Subcutaneous abdominal adipose tissue (tissue), 5 donors: ENCODE data around the gene ZBTB25.

Experiments
- H3K27ac ChIP-seq: one replicate; pipeline ENCODE4 v1.7.0; 2013; ENCODE audit warnings: low read depth, mild to moderate bottlenecking, inconsistent platforms, low read length, moderate library complexity
- H3K27me3 ChIP-seq, 5 donors: one replicate each; pipeline ENCODE4 v1.7.0; 2013; ENCODE audit warnings: low read length in 5 of 5, inconsistent platforms in 1 of 5; ENCODE audit not compliant: control insufficient read depth in 5 of 5, insufficient read depth in 4 of 5
- H3K36me3 ChIP-seq, 5 donors: one replicate each; pipeline ENCODE4 v1.7.0; 2013; ENCODE audit warnings: low read length in 5 of 5; ENCODE audit not compliant: control insufficient read depth in 5 of 5, insufficient read depth in 5 of 5
- H3K4me1 ChIP-seq, 5 donors: one replicate each; pipeline ENCODE4 v1.7.0; 2013; ENCODE audit warnings: low read length in 5 of 5, mild to moderate bottlenecking in 3 of 5, moderate library complexity in 1 of 5; ENCODE audit not compliant: control insufficient read depth in 5 of 5, insufficient read depth in 5 of 5
- H3K4me3 ChIP-seq, 5 donors: one replicate each; pipeline ENCODE4 v1.7.0; 2013; ENCODE audit warnings: low read length in 5 of 5, low read depth in 1 of 5
- H3K9ac ChIP-seq, 5 donors: one replicate each; pipeline ENCODE4 v1.7.0; 2013; ENCODE audit warnings: low read length in 5 of 5, mild to moderate bottlenecking in 4 of 5, moderate library complexity in 3 of 5
- H3K9me3 ChIP-seq, 5 donors: one replicate each; pipeline ENCODE4 v1.7.0; 2013; ENCODE audit warnings: low read length in 5 of 5; ENCODE audit not compliant: control insufficient read depth in 5 of 5
- donor health status: healthy.
- donor health status: healthy.
- donor health status: healthy.
- donor health status: healthy.
- donor health status: healthy.

The ZBTB25 gene

DNA sequence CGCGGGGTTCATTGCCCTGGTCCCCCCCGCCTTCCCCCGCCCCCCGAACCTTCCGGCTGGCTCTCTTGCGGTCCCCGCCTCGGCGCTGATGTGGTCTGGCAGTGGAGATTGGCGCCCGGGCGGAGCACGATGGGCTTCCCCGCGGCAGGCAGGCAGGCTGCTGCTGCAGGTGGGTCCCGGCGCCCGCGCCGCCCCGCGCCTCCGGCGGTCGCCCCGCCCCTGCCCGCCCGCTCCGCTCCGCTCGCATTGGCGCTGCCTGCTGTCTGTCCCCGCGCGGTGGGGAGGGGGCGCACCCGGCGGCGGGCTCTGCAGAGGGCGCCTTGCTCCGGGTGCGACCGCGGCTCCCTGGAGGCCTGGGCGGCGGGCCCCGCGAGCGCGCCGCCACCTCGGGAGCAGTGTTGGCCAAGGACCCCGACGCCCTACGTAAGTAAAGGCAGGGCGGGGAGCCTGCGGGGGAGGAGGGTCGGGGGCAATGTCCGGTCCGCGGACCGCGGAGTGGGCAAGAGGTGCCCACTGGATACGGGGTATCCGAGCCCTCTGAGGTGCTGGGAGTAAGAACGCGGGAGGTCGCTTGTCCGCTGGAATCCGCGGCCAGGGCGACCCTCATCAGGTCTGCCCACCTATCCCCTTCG lies 38.3 kb downstream of the ZBTB25 start, which contains the start of gene AKAP5:
TSS of gene AKAP5 (plus strand) at position 309 of the 632 bp plus-strand sequence. CDS start 2,896 bp downstream, outside the sequence.
- H3K4me1 ChIP-seq: peaks cover 0 to 25% (median 16%) of the 10 kb centered on the region in 5 donors
- no peaks in the 10 kb centered on the region for H3K9me3 ChIP-seq
- H3K4me3 ChIP-seq: peak within 1 kb of the TSS; percentile 67 to 74 (median 71)
- peak within 1 kb of the TSS in 4 of 5 donors; percentile 17 to 71 (median 54) for H3K9ac ChIP-seq
- no peaks in the 10 kb centered on the region for H3K27me3 ChIP-seq
- peaks cover 2 to 15% (median 7%) of the 10 kb centered on the region in 5 donors for H3K36me3 ChIP-seq
- H3K27ac ChIP-seq: no peak within 1 kb of the TSS

- peak overlapping the region in 3 of 5 donors; percentile 8 to 39 (median 17) for H3K9ac ChIP-seq
- H3K9me3 ChIP-seq: no peaks in the 10 kb centered on the region
- H3K4me1 ChIP-seq: peaks cover 0 to 28% (median 16%) of the 10 kb centered on the region in 5 donors
- no peaks in the 10 kb centered on the region for H3K27me3 ChIP-seq
- peak overlapping the region; percentile 19 to 74 (median 71) for H3K4me3 ChIP-seq
- H3K36me3 ChIP-seq: peaks cover 2 to 15% (median 10%) of the 10 kb centered on the region in 5 donors
- no peak overlapping the region for H3K27ac ChIP-seq
These were observed 39.0 kb downstream of the ZBTB25 start for GRCh38 chr14:64464651-64465050.

DNA sequence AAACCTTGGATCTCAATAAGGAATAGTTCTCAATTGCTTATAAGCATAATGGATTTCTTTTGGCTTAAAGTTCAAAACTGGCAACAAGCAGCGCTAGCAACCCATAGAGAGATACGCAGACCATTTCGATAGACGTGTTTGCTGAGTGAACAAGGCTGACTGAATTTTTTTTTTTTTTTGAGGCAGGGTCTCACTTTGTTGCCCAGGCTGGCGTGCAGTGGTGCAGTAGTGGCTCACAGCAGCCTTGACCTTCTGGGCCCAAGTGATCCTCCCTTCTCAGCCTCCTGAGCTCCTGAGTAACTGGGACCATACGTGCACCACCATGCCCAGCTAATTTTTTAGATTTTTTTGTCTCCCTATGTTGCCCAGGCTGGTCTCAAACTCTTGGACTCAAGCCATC lies 39.8 kb downstream of the ZBTB25 start:
- Histone ChIP-seq H3K9me3 (no peaks in the 10 kb centered on the region), H3K9ac (no peak overlapping the region), H3K36me3 (peaks cover 2 to 22% (median 15%) of the 10 kb centered on the region in 5 donors), H3K27me3 (no peaks in the 10 kb centered on the region), H3K27ac (no peak overlapping the region), H3K4me1 (peaks cover 0 to 32% (median 16%) of the 10 kb centered on the region in 5 donors), H3K4me3 (no peak overlapping the region)

DNA sequence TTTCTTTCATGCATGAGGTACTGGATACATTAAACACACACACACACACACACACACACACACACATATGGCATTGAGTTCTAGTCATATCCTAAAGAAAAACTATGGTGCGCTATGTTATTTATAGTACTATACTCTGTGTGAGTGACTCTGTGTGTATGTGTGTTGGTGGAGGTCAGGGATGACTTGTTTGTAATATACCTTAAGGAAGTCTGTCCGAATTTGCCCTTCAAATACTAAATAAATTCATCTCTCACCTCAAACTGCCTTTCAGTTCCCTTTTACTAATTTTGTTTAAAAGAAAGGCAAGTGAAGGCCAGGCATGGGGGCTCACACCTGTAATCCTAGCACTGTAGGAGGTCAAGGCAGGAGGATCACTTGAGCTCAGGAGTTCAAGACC lies 40.4 kb downstream of the ZBTB25 start:
- Histone ChIP-seq H3K9ac (no peak overlapping the region), H3K9me3 (no peaks in the 10 kb centered on the region), H3K27ac (no peak overlapping the region), H3K4me1 (peaks cover 0 to 38% (median 16%) of the 10 kb centered on the region in 5 donors), H3K27me3 (no peaks in the 10 kb centered on the region), H3K36me3 (peaks cover 2 to 22% (median 15%) of the 10 kb centered on the region in 5 donors), H3K4me3 (no peak overlapping the region)

GRCh38 chr14:64461221-64461620 lies 42.4 kb downstream of the ZBTB25 start:
- Histone ChIP-seq H3K9me3 (no peaks in the 10 kb centered on the region), H3K27me3 (no peaks in the 10 kb centered on the region), H3K36me3 (peaks cover 2 to 35% (median 26%) of the 10 kb centered on the region in 5 donors), H3K9ac (no peak overlapping the region), H3K27ac (no peak overlapping the region), H3K4me1 (peaks cover 0 to 34% (median 15%) of the 10 kb centered on the region in 5 donors), H3K4me3 (no peak overlapping the region)

DNA sequence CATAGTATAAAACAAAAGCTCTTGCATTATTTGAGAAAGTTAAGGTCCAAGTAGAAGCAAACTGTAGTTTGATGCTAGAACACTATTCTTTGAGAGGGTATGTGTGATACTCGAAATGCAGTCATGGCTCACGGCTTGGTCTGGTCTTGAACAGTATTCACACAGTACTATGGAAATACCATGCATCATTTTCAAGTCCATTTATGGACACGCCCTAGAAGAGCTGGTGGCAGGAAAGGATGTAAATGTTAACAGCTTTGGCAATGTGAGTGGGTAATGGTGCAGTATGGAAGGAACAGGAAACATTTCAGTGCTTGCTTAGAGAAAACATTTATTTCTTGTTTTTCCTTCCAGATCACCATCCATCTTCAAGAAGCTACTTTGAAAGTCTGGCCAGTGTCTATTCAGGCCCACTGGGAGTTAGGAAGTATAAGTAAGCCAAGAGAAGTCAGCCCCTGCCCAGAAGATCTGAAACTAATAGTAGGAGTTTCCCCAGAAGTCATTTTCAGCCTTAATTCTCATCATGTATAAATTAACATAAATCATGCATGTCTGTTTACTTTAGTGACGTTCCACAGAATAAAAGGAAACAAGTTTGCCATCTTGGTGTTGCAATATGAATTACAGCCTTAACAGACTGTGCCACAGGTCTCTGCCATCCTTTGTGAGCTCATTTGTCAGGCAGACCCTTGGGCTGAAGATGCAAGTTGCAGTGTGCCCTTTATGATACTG lies 44.1 kb downstream of the ZBTB25 start:
- Histone ChIP-seq H3K27ac (no peak overlapping the region), H3K36me3 (peaks cover 17 to 51% (median 41%) of the 10 kb centered on the region in 5 donors), H3K4me1 (peaks cover 0 to 25% (median 2%) of the 10 kb centered on the region in 5 donors), H3K9me3 (no peaks in the 10 kb centered on the region), H3K9ac (no peak overlapping the region), H3K27me3 (no peaks in the 10 kb centered on the region), H3K4me3 (no peak overlapping the region)

DNA sequence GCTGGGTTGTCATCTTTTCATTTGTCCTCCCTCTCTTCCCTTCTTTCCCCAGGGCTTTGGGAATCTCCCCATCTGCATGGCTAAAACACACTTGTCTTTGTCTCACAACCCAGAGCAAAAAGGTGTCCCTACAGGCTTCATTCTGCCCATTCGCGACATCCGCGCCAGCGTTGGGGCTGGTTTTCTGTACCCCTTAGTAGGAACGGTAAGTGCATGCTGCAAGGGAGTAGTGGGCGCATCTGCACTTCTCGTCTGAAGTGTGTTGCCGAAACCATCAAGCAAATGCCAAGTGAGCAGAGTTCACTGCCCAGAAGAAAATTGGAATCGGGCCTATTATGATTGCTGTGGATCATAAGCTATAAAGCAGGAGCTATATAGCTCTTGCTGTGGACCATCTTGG lies 49.0 kb downstream of the ZBTB25 start:
- H3K9me3 ChIP-seq: no peaks in the 10 kb centered on the region
- no peak overlapping the region for H3K4me3 ChIP-seq
- H3K27me3 ChIP-seq: no peaks in the 10 kb centered on the region
- H3K9ac ChIP-seq: no peak overlapping the region
- H3K27ac ChIP-seq: no peak overlapping the region
- peaks cover 45 to 76% (median 59%) of the 10 kb centered on the region in 5 donors for H3K36me3 ChIP-seq
- peaks cover 0 to 22% (median 0%) of the 10 kb centered on the region in 5 donors for H3K4me1 ChIP-seq

DNA sequence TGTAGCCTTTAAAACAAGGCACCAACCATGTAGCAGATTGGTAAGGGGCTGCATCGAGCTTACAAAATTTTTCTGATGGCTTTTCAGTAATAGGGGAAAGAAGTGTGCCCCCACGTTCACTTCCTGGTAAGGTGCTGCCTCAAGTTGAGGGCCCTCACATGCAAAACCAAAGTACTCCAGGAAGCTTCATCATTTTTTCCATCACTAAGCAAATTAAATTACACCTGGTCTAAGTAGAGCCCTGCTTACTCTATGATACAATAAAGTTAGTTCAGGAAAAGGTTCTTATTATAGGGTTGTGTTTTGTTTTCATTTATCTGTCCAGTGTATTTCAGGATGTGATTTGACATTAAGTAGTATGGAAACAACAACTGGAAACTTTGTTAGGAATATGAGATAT lies 53.4 kb downstream of the ZBTB25 start:
- no peaks in the 10 kb centered on the region for H3K9me3 ChIP-seq
- H3K4me3 ChIP-seq: no peak overlapping the region
- no peaks in the 10 kb centered on the region for H3K27me3 ChIP-seq
- no peak overlapping the region for H3K9ac ChIP-seq
- H3K4me1 ChIP-seq: peaks cover 0 to 6% (median 1%) of the 10 kb centered on the region in 5 donors
- no peak overlapping the region for H3K27ac ChIP-seq
- H3K36me3 ChIP-seq: peaks cover 37 to 75% (median 56%) of the 10 kb centered on the region in 5 donors

DNA sequence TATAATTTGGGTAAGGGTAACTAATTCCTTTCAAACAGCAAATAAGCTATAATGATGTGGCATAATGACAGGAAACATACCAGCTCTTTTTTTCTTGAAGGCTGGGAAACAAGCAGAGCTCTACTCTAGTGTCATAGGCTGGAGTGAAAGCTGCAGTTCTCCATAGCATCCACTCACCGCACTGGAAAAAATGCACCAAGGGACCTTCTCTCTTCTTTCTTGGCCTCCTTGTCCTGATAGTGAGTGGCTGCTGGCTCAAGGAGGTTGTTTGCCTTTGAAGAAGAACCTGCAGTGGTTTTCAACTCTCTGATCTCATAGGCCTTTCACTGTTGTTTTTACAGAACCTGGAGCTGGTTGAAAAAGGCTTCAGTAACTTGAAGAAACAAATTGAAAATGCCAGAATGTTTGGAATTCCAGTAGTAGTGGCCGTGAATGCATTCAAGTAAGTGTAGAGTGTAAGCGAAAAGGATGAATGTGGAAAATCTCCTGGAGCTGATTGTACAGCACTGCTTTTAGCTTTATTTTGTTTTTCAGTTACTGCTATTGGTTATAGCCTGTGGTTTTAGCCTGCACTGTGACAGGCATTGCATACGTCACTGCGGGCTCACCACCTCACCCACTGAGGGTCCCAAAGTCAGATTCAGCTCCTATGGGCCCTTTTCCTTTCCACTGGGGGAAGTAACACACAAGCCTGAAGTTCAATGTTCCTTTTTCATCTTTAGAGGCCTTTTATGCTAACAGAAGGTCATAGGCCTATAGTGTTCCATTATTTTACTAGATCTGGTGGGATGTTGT lies 55.6 kb downstream of the ZBTB25 start:
- Histone ChIP-seq H3K9me3 (no peaks in the 10 kb centered on the region), H3K4me3 (no peak overlapping the region), H3K4me1 (peaks cover 0 to 5% (median 0%) of the 10 kb centered on the region in 5 donors), H3K27ac (no peak overlapping the region), H3K27me3 (no peaks in the 10 kb centered on the region), H3K9ac (no peak overlapping the region), H3K36me3 (peaks cover 26 to 76% (median 59%) of the 10 kb centered on the region in 5 donors)
